WTC11 (cell line): ENCODE measurements around the gene VIPR2. TPM values are rescaled to one million over a fixed set of nuclear protein-coding genes. Genes with fewer than 3 reads are reported as not detected.

Source experiments
- ATAC-seq: fragments of 200-7000 bp; cut with Tn5 transposase; 2 replicates; pipeline ENCODE4 v1.10.0; 2021; ENCODE audit warnings: mild to moderate bottlenecking, moderate library complexity
- CTCF ChIA-PET: fragments of 300-600 bp; sonication (Branson Sonifier 250); formaldehyde crosslinking; loops from one replicate; lab custom pipeline; 2021; ENCODE audit warnings: antibody characterized with exemption; lab: Charles Lee
- POLR2A ChIA-PET: fragments of 350-600 bp; sonication (Branson Sonifier 250); formaldehyde crosslinking; loops from one replicate; lab custom pipeline; 2021; ENCODE audit warnings: antibody characterized with exemption; lab: Charles Lee
- DNase-seq: peaks from one replicate; pipeline ENCODE4 v3.0.0; 2021; ENCODE audit warnings: low spot score
- H3K27ac Mint-ChIP-seq: 2 replicates; pipeline ENCODE4 v1.8.0; 2021; ENCODE audit warnings: mixed read lengths
- H3K27me3 Mint-ChIP-seq: 2 replicates; pipeline ENCODE4 v1.8.0; 2021; ENCODE audit warnings: low read depth, mild to moderate bottlenecking, moderate library complexity, mixed read lengths
- H3K36me3 Mint-ChIP-seq: 2 replicates; pipeline ENCODE4 v1.8.0; 2021; ENCODE audit warnings: mixed read lengths
- H3K4me1 Mint-ChIP-seq: 2 replicates; pipeline ENCODE4 v1.8.0; 2022; ENCODE audit warnings: mixed read lengths
- H3K4me3 Mint-ChIP-seq: 2 replicates; pipeline ENCODE4 v1.8.0; 2021; ENCODE audit warnings: mild to moderate bottlenecking, moderate library complexity, mixed read lengths
- H3K9me3 Mint-ChIP-seq: 2 replicates; pipeline ENCODE4 v1.8.0; 2021; ENCODE audit warnings: mixed read lengths
- ARID4B ChIP-seq: sonication (generic); formaldehyde crosslinking; IDR thresholded peaks from 2 replicates; pipeline ENCODE4 v1.8.0; 2023; ENCODE audit warnings: missing genetic modification reagents, mild to moderate bottlenecking, borderline replicate concordance
- CREB1 ChIP-seq: sonication (generic); formaldehyde crosslinking; IDR thresholded peaks from 2 replicates; pipeline ENCODE4 v1.8.0; 2023; ENCODE audit warnings: mild to moderate bottlenecking, missing genetic modification reagents
- ESRRA ChIP-seq: sonication (generic); formaldehyde crosslinking; IDR thresholded peaks from 2 replicates; pipeline ENCODE4 v1.8.1; 2022; ENCODE audit warnings: mild to moderate bottlenecking, missing genetic modification reagents, borderline replicate concordance
- FOXJ3 ChIP-seq: sonication (generic); formaldehyde crosslinking; IDR thresholded peaks from 2 replicates; pipeline ENCODE4 v1.9.0; 2021; ENCODE audit warnings: missing genetic modification reagents, mild to moderate bottlenecking, borderline replicate concordance
- NFATC4 ChIP-seq: fragments of 250-450 bp; sonication (Bioruptor Pico); IDR thresholded peaks from 2 replicates; pipeline ENCODE4 v1.9.0; 2021; ENCODE audit warnings: mild to moderate bottlenecking
- NR2C2 ChIP-seq: sonication (generic); formaldehyde crosslinking; IDR thresholded peaks from 2 replicates; pipeline ENCODE4 v1.8.0; 2022; ENCODE audit warnings: mild to moderate bottlenecking, missing genetic modification reagents
- RORB ChIP-seq: fragments of 250-450 bp; sonication (Bioruptor Pico); IDR thresholded peaks from 2 replicates; pipeline ENCODE4 v1.9.0; 2021; ENCODE audit warnings: mild to moderate bottlenecking
- USF2 ChIP-seq: sonication (generic); formaldehyde crosslinking; IDR thresholded peaks from 2 replicates; pipeline ENCODE4 v1.8.1; 2023; ENCODE audit warnings: mild to moderate bottlenecking, missing genetic modification reagents, moderate library complexity
- ZNF121 ChIP-seq: sonication (generic); formaldehyde crosslinking; IDR thresholded peaks from 2 replicates; pipeline ENCODE4 v1.8.0; 2023; ENCODE audit warnings: missing genetic modification reagents
- ZNF317 ChIP-seq: sonication (generic); formaldehyde crosslinking; IDR thresholded peaks from 2 replicates; pipeline ENCODE4 v1.8.1; 2023; ENCODE audit warnings: low read depth, mild to moderate bottlenecking, moderate library complexity, missing genetic modification reagents, borderline replicate concordance
- ZNF532 ChIP-seq: fragments of 250-450 bp; sonication (Bioruptor Pico); IDR thresholded peaks from 2 replicates; pipeline ENCODE4 v1.9.0; 2021; ENCODE audit warnings: mild to moderate bottlenecking, borderline replicate concordance
- total RNA-seq: library from RNA; stranded (reverse); gene quantifications from 3 replicates; pipeline ENCODE4 v1.2.3, GENCODE V29; 2021
- TF ChIP-seq, protein P1 (sequence below): sonication (generic); formaldehyde crosslinking; IDR thresholded peaks from 2 replicates; pipeline ENCODE4 v1.8.1; 2022; ENCODE audit warnings: missing genetic modification reagents, borderline replicate concordance
- TF ChIP-seq, protein P2 (sequence below): sonication (generic); formaldehyde crosslinking; IDR thresholded peaks from 2 replicates; pipeline ENCODE4 v1.8.1; 2022; ENCODE audit warnings: mild to moderate bottlenecking, moderate library complexity, missing genetic modification reagents
- TF ChIP-seq, protein P3 (sequence below): fragments of 250-450 bp; sonication (Bioruptor Pico); IDR thresholded peaks from 2 replicates; pipeline ENCODE4 v2.1.2; 2022; ENCODE audit warnings: mild to moderate bottlenecking, moderate library complexity

The VIPR2 gene
- total RNA-seq, 1 experiment from 2014 or later = 7.5 TPM

- no peak for TF ChIP-seq ARID4B (CRISPR knock-in tag)
- TF ChIP-seq RORB = no peak
- no peak for TF ChIP-seq CREB1
- TF ChIP-seq, protein P1, sequence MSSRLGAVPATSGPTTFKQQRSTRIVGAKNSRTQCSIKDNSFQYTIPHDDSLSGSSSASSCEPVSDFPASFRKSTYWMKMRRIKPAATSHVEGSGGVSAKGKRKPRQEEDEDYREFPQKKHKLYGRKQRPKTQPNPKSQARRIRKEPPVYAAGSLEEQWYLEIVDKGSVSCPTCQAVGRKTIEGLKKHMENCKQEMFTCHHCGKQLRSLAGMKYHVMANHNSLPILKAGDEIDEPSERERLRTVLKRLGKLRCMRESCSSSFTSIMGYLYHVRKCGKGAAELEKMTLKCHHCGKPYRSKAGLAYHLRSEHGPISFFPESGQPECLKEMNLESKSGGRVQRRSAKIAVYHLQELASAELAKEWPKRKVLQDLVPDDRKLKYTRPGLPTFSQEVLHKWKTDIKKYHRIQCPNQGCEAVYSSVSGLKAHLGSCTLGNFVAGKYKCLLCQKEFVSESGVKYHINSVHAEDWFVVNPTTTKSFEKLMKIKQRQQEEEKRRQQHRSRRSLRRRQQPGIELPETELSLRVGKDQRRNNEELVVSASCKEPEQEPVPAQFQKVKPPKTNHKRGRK = no peak
These were observed 74.1 kb downstream of the VIPR2 start (continued) for GRCh38 chr7:159070431-159071148.

GRCh38 chr7:159068893-159069448 lies 75.7 kb downstream of the VIPR2 start:
- ChIA-PET POLR2A (no interaction called here), CTCF (no interaction called here)
- Mint-ChIP-seq H3K36me3 (no peaks in the 10 kb centered on the region), H3K4me3 (no peak overlapping the region), H3K9me3 (no peaks in the 10 kb centered on the region), H3K27ac (peak overlapping the region; percentile 68; the same call in 1 of the 2 replicates), H3K27me3 (no peaks in the 10 kb centered on the region), H3K4me1 (0 out of 2 replicates have a peak, but pooled peaks cover 3% of the 10 kb centered on the region)
- ATAC-seq (no peak), DNase-seq (no peak)
- TF ChIP-seq ESRRA (CRISPR knock-in tag) (no peak), NR2C2 (CRISPR knock-in tag) (no peak), ZNF532 (no peak), ZNF317 (no peak), ZNF121 (CRISPR knock-in tag) (no peak), FOXJ3 (CRISPR knock-in tag) (no peak), NFATC4 (no peak), USF2 (CRISPR knock-in tag) (no peak)
- TF ChIP-seq, protein P2, sequence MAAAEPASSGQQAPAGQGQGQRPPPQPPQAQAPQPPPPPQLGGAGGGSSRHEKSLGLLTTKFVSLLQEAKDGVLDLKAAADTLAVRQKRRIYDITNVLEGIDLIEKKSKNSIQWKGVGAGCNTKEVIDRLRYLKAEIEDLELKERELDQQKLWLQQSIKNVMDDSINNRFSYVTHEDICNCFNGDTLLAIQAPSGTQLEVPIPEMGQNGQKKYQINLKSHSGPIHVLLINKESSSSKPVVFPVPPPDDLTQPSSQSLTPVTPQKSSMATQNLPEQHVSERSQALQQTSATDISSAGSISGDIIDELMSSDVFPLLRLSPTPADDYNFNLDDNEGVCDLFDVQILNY = no peak
- TF ChIP-seq, protein P3, sequence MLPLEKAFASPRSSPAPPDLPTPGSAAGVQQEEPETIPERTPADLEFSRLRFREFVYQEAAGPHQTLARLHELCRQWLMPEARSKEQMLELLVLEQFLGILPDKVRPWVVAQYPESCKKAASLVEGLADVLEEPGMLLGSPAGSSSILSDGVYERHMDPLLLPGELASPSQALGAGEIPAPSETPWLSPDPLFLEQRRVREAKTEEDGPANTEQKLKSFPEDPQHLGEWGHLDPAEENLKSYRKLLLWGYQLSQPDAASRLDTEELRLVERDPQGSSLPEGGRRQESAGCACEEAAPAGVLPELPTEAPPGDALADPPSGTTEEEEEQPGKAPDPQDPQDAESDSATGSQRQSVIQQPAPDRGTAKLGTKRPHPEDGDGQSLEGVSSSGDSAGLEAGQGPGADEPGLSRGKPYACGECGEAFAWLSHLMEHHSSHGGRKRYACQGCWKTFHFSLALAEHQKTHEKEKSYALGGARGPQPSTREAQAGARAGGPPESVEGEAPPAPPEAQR = no peak
